Erythroblast (primary cell): ENCODE measurements around the gene GPNMB.

ENCODE experiments used
- GATA1 ChIP-seq: IDR thresholded peaks from 2 replicates; pipeline ENCODE4 v1.6.1; 2011; ENCODE audit warnings: low read depth, mild to moderate bottlenecking, control low read depth, low read length, moderate library complexity
- POLR2A ChIP-seq: IDR thresholded peaks from 2 replicates; pipeline ENCODE4 v1.6.1; 2011; ENCODE audit warnings: mild to moderate bottlenecking, low read length

GRCh38 chr7:23242321-23242720, 4.3 kb upstream of the GPNMB start:
- TF ChIP-seq POLR2A: no peak
- TF ChIP-seq GATA1: no peak
